SU-DHL-6 (cell line): ENCODE data around the gene OXTR.

ENCODE experiments used
- H2AFZ ChIP-seq: fragments of 200-600 bp; sonication (generic); 2 replicates; pipeline ENCODE4 v1.6.1; 2014; ENCODE audit warnings: low read depth, mild to moderate bottlenecking, moderate library complexity, mixed read lengths, antibody characterized with exemption, low read length; ENCODE audit not compliant: severe bottlenecking
- H3F3A ChIP-seq: fragments of 200-600 bp; shearing (Covaris generic); 2 replicates; pipeline ENCODE4 v1.6.0; 2016; ENCODE audit warnings: antibody characterized with exemption, mild to moderate bottlenecking; ENCODE audit not compliant: insufficient read depth
- H3K27ac ChIP-seq: fragments of 200-600 bp; sonication (generic); 2 replicates; pipeline ENCODE4 v1.5.1; 2016; ENCODE audit warnings: low read depth, mild to moderate bottlenecking, low read length, moderate library complexity, mixed read lengths
- H3K27me3 ChIP-seq: fragments of 200-600 bp; sonication (generic), shearing (Covaris generic); 2 replicates; pipeline ENCODE4 v1.6.0; 2014; ENCODE audit warnings: mild to moderate bottlenecking, low read length
- H3K36me3 ChIP-seq: fragments of 200-600 bp; sonication (generic); 2 replicates; pipeline ENCODE4 v1.6.1; 2014; ENCODE audit warnings: mild to moderate bottlenecking, low read length, mixed read lengths
- H3K4me2 ChIP-seq: fragments of 300-600, 200-600 bp; shearing (Covaris generic), sonication (generic); 2 replicates; pipeline ENCODE4 v1.6.0; 2014; ENCODE audit warnings: low read length, low read depth, mild to moderate bottlenecking; ENCODE audit not compliant: poor library complexity, severe bottlenecking
- H3K4me3 ChIP-seq: fragments of 200-600 bp; sonication (generic); 2 replicates; pipeline ENCODE4 v1.5.1; 2014; ENCODE audit warnings: antibody characterized with exemption, low read length, mild to moderate bottlenecking, mixed read lengths; ENCODE audit not compliant: insufficient read depth, poor library complexity, severe bottlenecking
- H3K79me2 ChIP-seq: fragments of 200-600 bp; sonication (generic); 2 replicates; pipeline ENCODE4 v1.6.1; 2014; ENCODE audit warnings: mild to moderate bottlenecking, low read length, moderate library complexity; ENCODE audit not compliant: insufficient read depth
- H3K9ac ChIP-seq: fragments of 200-600 bp; sonication (generic); 2 replicates; pipeline ENCODE4 v1.7.0; 2014; ENCODE audit warnings: mild to moderate bottlenecking, low read length
- H3K9me2 ChIP-seq: fragments of 200-600 bp; sonication (generic); replicated peaks from 2 replicates; pipeline ENCODE4 v1.6.1; 2014; ENCODE audit warnings: low read length; ENCODE audit not compliant: insufficient read depth
- H3K9me3 ChIP-seq: fragments of 200-600 bp; sonication (generic); 2 replicates; pipeline ENCODE4 v1.6.1; 2014; ENCODE audit warnings: low read length, mixed read lengths; ENCODE audit not compliant: insufficient read depth
- H4K20me1 ChIP-seq: fragments of 200-600 bp; sonication (generic); 2 replicates; pipeline ENCODE4 v1.6.1; 2014; ENCODE audit warnings: low read depth, mild to moderate bottlenecking, antibody characterized with exemption, low read length, moderate library complexity, mixed read lengths
- CTCF ChIP-seq: fragments of 200-600 bp; sonication (generic); IDR thresholded peaks from one replicate; pipeline ENCODE4 v1.5.1; 2017; ENCODE audit warnings: antibody characterized with exemption, mild to moderate bottlenecking, low read length, moderate library complexity; ENCODE audit not compliant: insufficient read depth, poor library complexity, severe bottlenecking
- EZH2phosphoT487 ChIP-seq: fragments of 200-600 bp; sonication (generic), shearing (Covaris generic); conservative IDR thresholded peaks from 2 replicates; pipeline ENCODE4 v1.6.1; 2018; ENCODE audit warnings: mild to moderate bottlenecking, antibody characterized with exemption, low read length, moderate library complexity, mixed read lengths

The OXTR gene

DNA sequence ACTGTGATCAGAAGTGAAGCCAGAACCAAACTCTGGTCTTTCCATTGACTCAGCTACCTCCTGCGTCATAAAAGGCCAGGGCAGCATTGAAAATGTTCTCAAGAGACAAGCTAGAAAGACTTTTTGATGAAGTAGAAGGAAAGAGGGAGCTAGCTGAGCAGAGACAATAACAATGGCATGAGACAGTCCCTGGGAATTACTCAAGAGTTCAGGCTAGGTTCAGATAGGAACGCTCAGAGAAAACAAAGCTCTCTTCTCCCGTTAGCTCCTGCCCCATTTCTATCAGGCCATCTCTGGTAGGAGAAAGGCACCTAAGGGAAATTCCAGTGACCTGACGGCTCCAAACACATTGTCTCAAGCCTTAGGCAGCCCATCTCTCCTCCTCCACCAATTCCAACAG lies 7.0 kb upstream of the OXTR start:
- Histone ChIP-seq H3K9ac (no peak overlapping the region), H3K27ac (no peak overlapping the region), H4K20me1 (no peaks in the 10 kb centered on the region), H3F3A (no peaks in the 10 kb centered on the region), H3K4me3 (no peak overlapping the region), H3K9me2 (no peaks in the 10 kb centered on the region), H3K79me2 (no peaks in the 10 kb centered on the region), H3K4me2 (no peak overlapping the region), H3K27me3 (no peaks in the 10 kb centered on the region), H3K9me3 (no peaks in the 10 kb centered on the region), H3K36me3 (no peaks in the 10 kb centered on the region), H2AFZ (no peak overlapping the region)
- TF ChIP-seq CTCF (no peak), EZH2phosphoT487 (no peak)

DNA sequence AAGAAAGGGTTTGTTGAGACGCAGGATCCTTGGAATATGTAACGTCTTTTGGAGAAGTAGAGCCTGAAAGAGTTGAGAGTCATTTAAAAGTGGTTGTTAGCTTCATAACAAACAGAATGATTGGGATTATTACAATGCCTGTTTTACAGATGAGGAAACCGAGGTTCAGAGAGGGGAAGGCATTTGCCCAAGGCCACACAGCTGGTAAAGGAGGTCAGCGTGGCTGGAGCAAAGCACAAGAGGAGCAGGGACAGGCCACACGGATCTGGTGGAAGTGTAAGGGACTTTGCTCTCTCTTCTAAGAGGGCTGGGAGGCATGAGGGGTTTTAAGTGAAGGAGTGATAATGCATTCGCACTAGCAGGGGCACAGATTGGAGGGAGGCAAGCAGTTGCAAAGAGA lies 6.2 kb upstream of the OXTR start:
- Histone ChIP-seq H3K4me3 (no peak overlapping the region), H3K36me3 (no peaks in the 10 kb centered on the region), H2AFZ (no peak overlapping the region), H3K9ac (no peak overlapping the region), H4K20me1 (no peaks in the 10 kb centered on the region), H3K27me3 (no peaks in the 10 kb centered on the region), H3F3A (no peaks in the 10 kb centered on the region), H3K79me2 (no peaks in the 10 kb centered on the region), H3K4me2 (no peak overlapping the region), H3K9me3 (no peaks in the 10 kb centered on the region), H3K27ac (no peak overlapping the region), H3K9me2 (no peaks in the 10 kb centered on the region)
- no peak for TF ChIP-seq CTCF
- TF ChIP-seq EZH2phosphoT487, result no peak

DNA sequence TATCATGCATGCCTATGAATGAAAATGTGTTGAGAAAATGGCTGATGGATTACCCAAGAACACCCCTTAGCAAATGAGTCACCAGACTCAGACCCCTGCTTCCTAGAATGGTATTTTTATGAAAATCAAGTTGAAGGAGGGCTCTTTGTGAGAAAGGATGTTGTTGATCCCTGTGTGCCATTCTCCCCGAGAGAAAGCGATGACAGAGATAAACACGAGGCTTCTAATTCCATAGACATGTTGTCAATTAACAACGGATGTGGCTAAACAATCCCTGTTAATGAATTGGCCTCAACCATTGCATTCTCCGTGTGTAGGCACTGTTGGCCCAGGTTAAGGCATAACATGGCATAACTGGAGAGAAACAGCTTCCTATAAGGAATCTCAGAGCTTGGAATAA lies 5.8 kb upstream of the OXTR start:
- Histone ChIP-seq H3F3A (no peaks in the 10 kb centered on the region), H3K27ac (no peak overlapping the region), H3K36me3 (no peaks in the 10 kb centered on the region)

More for the DNA sequence above, 5.8 kb upstream of the OXTR start:
- H3K9ac ChIP-seq, result no peak overlapping the region
- no peaks in the 10 kb centered on the region for H3K9me3 ChIP-seq
- H3K27me3 ChIP-seq, result no peaks in the 10 kb centered on the region
- H3K4me2 ChIP-seq, result no peak overlapping the region
- H4K20me1 ChIP-seq, result no peaks in the 10 kb centered on the region
- no peak overlapping the region for H2AFZ ChIP-seq
- TF ChIP-seq CTCF (no peak), EZH2phosphoT487 (no peak)
- H3K4me3 ChIP-seq, result no peak overlapping the region
- no peaks in the 10 kb centered on the region for H3K9me2 ChIP-seq
- no peaks in the 10 kb centered on the region for H3K79me2 ChIP-seq
